GM21576 (cell line): Measurements from ENCODE around the gene RALGAPA2.

Experiments used
- ATAC-seq: cut with Tn5 transposase; IDR thresholded peaks from one replicate; pipeline ENCODE4 v1.9.1; 2021; ENCODE audit warnings: mild to moderate bottlenecking, moderate library complexity; ENCODE audit not compliant: unreplicated experiment

RALGAPA2 gene

DNA sequence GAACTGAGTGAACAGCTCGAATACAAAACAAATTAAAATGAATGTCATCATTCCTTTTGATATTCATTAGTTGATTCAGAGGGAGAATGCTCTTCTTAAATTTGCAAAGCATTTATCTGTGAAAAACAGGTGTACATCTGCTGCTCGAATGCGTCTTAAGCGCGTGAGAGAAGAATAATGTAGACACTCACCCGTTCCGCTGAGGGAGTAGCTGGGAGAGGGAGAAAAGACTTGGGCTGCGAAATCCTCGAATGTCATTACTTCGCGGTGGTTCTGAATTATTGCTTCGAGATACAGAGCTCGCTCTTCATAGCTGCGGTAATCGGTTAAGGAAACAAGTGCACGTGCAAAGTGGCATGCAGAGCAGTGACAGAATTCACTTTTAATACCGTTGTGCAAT, 300.6 kb downstream of the RALGAPA2 start:
- no peak for ATAC-seq

DNA sequence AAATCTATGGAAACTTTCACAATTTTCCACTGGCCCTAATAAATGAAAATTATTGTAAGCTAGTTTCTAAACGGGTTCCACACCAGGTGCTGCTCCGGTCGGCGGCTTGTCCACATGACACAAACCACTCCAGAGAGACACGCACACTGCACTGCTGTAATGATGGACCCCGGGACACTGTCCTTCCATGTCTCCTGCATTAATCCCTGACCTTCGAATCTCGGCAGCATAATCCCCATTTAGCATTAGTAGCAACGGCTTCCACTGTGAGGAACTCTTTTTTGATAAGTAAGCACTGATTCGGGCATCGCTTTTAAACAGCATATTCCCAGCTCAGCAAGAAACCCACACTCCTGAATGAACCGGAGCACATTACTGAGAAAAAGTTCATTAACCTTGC, 301.0 kb downstream of the RALGAPA2 start:
- no peak for ATAC-seq

DNA sequence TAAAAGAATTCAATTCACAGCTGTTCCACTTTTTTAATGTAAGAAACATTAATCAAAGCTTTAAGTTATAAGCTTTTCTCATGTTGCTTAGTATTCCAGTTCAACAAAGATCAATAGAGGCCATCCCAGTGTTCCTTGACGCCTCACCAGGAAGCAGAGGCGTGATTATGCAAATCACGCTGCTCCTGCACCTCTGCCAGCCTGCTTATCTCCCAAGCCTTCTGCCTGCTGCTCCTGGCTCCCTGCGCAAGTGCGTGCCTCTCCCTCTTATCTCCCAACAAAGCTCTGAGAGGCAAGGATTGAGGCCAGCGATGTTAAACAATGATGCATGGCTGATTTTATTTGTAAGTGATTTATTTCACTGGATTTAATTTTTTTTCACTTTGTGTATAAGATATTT, 301.8 kb downstream of the RALGAPA2 start:
- ATAC-seq, result no peak

DNA sequence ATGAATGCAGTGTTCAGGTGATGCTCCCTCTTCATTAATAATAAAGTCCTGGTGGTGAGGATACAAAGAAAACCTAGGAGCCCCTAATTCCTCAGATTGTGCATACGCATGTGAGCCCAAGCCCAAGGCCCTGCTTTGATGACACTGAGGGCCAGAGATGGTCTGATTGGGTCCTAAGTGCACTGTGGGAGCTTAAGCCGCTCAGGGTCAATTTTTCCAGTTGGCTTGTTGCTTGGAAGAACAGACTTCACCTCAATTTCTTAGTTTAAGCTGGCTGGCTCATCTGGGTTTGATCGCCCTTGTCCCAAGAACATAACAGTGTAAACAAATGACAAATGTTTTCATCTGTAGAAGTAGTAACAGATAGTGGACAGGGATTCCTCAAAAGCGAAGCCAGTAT, 303.1 kb downstream of the RALGAPA2 start:
- ATAC-seq, result no peak

DNA sequence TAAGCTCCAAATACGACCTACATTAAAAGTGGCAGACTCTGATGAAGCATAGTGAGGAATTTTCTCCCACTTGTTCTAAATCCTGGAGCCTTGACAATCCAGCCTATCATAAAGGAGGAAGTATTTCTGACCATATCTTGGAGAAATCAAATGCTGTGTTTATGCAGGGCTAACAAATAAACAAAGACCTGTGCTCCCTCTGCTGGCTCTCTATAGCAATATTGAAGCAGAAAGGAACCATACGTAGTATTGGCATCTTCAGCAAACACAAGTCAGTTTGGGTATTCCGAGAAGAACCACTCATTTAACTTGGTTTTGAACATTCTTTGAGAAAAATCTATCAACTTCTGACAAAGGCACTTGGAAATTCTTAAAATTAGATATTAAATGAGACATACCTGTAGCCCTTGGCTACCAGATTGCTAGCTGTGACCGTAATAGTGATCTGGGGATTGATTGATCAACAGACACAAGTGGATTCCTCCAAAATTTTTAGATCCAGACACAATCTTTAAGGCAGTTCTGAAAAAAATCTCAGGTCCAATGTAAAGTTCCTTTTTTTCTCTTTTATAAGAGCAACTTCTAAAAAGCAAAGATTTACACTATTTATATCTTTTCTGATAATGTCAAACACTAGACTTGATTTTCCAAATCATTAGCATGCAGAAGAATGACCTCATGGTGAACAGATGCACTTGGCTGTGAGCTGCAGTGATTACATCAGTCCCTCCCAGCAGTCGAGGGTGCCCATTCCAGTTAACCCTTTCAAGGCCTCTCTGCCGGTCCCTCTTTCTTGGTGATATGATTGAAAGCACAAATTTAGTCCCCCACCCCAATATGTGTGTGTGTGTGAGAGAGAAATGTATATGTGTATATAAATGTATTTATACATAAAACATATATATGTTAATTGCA, 304.3 kb downstream of the RALGAPA2 start:
- ATAC-seq, result no peak

DNA sequence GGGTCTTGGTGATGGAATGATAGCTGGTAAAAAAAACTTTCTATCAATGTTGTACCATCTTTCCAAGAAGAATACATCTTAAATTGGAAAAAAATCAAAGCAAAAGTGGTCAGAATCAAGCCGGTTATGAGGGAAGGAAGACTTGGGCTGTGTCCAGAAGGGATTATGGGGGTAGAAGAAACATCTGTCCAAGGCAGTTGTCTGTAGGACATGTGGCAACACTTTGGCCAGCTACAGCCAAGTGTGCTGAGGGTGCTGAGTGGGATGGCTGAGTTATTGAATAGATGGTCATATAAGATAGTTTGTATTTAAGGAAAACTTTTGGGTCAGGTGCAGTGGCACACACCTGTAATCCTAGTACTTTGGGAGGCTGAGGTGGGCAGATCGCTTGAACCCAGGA, 306.1 kb downstream of the RALGAPA2 start:
- ATAC-seq, result no peak

DNA sequence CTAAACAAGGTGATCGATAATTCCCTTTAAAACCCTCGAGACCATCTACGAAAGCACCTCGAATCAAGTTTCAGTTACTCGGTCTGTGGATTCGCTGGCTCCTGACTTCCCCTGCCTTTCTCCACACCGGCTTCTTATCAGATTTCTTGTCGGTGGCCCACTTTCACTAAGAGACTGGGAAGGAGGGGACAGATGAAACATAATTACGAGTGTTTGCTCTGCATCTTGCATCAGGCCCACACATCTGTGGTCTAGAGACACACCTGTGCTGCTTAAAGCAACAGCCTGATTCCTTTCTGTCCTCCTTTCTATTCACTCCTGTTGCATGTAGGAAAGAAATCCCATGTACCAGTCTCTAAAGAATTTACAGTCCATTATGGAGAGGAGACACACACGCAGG, 306.8 kb downstream of the RALGAPA2 start:
- no peak for ATAC-seq

DNA sequence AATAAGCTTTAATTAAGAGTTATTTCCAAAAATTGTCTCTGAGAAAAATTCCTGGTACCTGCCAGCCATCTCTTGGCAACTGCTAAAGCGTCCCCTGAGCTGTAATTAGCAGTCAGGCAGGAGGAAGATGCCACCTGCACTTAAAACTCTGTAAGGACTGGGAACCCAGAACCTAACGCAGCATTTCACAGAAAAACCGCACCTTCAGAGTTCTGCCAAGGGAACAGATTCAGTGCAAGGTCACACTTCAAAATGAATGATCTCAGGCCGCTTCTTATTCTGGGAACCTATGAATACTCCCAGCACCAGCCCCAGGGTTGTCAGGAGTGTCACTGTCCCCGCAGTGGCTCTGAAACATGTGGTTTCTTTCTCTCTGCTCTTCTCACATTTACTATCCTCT, 307.8 kb downstream of the RALGAPA2 start:
- ATAC-seq, result no peak

DNA sequence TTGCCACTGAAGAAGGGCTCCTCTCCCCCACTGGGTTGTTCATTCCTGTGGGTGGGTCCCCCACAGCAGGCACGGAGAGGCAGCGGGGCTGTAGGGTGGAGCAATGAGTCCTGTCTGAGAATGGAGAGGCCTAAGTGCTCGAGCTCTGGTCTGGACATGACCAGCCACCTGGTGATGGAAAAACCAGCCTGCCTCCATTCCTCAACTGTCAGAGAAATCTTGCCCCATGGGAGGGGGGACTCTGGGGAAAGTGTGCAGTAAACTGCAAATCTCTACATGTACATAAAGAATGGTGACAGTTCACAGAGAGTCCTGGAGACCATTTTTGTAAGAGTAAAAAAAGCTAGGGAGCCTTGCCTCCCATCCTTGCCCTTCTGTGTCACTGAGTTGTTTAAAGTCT, 310.5 kb downstream of the RALGAPA2 start:
- no peak for ATAC-seq

DNA sequence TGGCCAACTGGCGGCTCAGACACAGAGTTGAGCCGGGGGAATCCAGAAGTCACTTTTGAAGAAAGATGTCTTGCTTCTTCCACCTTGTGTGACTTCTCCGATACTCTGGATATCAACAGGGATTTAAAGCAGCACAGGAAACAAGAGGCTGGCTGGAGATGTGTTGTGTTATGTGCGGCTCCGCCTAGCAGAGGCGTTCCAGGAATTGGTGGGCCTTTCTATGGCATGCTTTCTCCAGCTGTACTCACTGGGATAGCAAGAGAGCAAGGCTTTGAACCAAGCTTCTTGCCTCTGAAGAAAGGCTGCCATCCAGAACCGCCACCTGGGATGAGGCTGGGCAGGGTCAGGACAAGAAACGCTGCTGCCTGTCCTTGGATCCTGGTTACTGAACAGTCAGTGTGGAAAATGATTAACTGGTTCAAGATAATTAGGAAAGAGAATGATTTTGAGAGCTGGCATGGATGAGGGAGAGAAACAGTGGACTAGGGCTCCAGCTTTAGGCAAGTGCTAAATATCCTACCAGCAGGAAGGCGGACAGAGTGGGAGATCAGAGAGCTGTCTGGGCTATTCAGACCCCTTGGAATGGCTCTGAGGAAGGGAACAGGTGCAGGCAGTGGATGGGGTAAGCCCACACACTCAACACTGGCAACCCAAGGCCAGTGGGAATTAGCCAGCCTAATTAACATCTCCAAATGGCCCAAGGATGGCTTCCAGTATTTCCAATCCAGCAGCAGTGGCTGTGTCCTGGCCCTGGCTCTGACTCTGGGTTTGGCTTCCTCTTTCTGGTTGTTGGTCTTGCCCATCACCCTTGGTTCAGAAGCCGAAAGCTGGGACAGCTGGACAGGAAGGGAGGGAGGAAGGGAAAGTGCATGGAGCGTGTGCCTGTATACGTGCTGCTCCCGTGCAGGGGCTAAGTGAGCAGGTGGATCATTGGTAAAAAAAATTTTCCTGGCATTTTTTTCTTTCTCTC, 312.6 kb downstream of the RALGAPA2 start:
- no peak for ATAC-seq

DNA sequence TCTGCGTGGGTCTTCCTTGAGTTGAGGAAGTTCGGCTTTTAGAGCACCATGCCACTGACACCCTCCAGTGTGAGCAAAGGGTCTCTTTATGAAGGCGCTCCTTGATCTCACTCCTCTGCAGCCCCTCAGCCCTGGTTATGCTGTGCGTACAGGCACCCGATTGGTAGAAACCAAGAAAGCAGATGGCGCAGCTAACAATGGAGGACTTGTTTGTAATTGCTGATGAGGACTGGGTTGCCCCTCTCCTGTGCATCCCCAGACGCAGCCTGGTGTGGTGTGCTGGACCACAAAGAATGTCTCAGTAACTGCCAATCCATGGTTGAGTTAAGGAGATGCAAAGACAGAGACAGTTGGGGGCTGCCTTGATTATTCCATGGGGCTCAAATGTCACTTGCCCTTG, 314.3 kb downstream of the RALGAPA2 start:
- ATAC-seq, result no peak

DNA sequence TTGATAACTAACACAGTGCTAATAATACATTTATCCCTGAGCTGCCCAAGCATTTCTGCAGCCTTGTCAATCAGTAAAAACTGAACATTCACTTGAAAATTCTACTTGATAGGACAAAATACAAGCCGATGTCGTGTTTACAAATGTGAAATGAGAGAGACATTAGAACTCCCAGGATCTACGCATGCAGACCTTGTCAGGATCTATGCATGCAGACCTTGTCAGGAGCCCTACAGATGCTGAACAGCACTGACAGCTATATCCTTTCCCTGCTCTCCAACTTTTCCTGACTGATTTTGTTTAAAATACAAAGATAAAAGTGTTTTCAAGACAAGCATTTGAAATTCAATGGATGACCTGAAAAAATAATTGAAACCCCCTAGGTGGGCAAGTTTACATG, 315.6 kb downstream of the RALGAPA2 start:
- no peak for ATAC-seq

DNA sequence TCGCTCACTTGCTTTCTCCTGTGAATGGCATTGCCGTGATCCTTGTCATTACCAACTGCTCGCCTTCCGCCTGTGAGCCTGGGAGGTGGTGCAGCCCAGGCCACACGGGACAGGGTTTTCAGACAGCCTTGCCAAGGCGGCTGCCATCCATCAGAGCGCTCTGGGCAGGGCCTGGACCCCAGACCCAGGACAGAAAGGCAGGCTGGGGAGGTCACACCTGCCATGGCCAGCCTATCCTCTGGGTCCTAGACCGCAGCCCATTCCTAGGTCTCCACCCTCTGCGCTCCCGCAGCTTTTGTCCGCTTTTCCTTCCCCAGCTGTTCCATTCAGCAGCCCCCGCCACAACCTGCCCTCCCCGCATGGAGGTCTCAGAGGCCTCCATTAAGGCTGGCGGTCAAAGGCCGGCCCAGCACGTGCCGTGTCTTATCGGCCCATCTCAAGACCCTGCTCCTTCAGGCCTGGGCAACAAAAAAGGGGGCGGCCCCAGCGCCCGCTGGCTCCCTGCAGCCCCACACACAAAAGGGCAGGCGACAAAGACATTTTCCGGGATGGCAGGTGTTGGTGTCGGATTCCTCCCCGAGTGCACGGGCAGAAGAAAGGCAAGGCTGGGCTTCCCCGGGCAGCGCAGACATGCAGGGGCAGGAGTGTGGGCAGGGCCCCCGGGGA, 316.4 kb downstream of the RALGAPA2 start:
- ATAC-seq, result no peak

DNA sequence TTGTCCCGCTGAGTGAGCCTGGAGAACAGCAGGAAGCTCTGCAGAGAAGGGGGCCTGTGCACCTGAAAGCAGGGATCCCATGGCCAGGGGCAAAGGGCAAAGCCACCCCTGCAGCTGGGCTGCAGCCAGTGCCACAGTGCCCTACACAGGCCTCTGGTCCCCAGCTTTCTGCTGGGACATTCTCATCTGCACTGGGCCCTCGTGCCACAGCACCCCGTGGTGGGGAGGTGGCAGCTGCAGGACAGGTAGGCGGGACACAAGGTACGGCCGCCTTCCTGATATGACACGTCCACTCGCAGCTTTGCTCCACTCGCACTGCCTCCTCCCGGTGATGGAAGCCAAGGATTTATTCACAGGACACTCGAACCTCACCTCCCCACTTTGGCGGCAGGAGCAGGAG, 317.4 kb downstream of the RALGAPA2 start:
- ATAC-seq, result no peak

DNA sequence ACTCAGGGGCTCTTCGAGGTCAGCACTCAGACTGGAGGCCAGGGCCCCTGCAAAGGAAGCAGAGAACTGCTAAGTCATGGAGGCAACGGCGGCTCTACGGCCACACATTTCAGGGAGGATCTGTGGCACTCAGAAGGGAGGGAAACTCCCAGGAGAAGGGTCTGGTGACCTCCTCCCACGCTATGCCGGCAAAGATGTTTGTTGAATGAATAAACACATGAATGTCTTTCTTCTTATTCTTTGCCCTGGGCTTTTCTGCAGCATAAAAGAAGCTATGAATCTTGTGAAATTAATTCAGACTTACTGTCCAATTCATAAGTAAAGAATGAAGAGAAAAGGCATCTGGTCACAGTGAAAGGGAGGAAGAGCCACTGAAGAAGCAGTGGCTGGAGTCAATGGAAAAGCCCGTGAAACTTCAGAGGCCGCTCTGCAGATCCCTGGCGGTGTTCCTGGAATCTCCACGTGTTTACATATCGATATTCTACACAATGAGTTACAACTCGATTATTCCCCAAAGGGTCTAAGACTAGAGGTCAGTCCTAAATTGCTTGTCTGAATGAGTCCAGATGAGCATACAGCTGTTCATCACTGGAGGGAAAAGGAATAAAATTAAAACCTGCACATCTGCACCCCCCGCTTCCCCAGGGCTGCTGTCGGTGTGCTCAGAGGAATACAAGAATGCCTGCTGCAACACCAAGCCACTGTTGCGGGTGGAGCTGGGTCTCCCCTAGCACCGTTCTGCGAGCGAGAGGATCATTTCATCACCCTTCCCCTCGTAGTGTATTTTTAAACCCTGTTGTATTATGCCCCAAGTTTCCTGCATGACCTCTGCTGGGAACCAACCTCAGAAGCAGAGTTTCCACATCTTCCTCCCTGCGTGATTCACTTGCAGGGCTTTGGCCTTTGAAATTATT, 319.0 kb downstream of the RALGAPA2 start:
- no peak for ATAC-seq

DNA sequence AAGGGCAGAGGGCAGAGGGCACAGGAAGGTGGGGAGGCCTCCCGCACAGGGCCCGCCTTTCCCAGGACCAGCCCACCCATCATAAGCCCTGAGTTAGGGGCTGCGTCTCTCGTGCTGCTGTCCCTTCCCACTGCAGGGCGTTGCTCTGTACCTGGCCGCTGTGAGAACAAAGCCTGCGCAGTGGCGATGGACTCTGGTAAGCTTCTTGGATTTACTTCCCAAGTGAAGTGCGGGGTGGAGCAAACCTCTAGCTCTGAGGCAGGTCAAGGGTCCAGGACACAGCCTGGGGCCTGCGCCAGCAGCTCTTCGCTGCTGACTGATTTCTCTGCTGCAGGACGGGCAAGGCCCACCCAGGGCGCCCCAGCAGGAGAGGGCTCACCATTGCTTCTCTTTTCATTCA, 320.7 kb downstream of the RALGAPA2 start:
- no peak for ATAC-seq

DNA sequence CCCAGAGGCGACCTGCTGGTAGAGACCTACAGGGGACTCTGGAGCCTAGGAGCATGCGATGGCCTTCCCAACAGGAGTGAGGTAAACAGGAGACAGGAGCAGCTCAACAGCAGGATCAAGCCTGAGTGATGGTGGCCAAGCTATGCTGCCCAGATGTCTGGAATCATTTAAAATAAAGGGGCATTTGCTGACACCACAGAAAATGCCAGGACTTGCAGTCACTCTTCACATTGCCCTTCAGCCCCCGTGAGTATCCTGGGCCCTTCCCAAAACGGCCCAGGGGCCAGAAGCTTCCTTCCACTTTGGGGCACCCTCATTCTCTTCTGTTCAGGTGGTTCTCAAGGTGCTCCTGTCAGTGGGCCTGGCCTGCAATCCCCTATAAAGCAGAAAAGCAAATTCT, 321.3 kb downstream of the RALGAPA2 start:
- ATAC-seq, result no peak

DNA sequence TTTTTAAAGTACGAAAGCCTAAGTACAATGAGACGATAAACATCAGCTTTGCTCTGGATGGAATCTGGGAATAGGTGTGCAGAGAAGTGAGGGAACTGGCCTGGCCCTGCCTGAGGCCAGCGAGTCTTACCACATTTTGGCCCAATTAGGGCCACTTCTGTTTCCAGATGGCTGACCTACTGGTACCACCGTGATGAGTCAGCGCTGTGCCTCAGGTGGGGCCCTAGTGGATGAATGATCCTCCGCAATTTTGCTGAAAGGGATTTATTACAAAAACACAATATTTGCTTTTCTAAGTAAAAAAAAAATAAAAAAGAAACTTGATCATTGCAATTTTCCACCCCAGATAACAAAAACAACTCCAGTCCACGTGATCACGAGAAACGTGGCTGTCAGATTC, 322.1 kb downstream of the RALGAPA2 start:
- no peak for ATAC-seq

DNA sequence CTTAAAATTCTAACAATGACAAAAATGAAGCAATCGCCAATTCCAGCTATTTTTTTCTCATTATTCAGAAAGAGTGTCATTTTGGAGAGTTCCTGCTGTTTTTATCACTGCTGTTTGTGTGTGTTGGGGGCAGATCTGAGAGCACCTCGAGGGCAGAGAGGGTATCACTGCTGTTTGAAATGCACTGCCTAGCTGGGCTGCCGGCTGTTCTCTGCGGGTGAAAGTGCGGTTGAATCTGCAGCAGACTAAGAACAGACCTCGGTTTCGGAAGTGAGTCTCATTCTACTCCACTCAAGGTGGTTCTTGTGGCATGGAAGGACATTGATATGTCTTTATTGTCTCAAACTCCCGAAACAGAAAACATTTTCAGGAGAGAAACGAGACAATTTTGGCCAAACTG, 326.3 kb downstream of the RALGAPA2 start:
- no peak for ATAC-seq

DNA sequence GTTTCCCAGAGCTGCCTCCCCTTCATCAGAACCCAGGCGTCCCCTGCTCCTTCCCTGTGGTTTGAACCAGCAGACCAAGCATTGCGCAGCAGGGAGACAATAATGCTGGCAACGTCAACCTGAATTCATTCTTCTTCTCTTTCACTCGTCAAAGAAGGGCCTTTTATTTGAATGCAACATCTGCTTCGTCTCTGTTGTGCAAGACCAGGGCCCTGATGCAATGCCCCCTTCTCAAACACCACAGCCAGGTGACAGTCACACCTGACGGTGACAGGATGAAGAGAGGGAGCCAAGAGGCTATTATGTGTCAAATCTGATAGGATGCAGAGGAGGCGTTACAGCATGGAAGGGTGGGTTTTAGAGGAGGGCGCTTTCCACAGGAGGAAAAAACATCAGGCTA, 336.6 kb downstream of the RALGAPA2 start:
- no peak for ATAC-seq
